Renal cortical epithelial cell (primary cell): ENCODE data around the gene CABP2. TPM values are rescaled to one million over a fixed set of nuclear protein-coding genes. Genes with fewer than 3 reads are reported as not detected.

Source experiments
- DNase-seq: peaks from one replicate; pipeline ENCODE4 v3.0.0-alpha.2; 2011; ENCODE audit warnings: low read depth
- total RNA-seq: library from RNA; depleted of rRNA; stranded (reverse); fragments of >200 nt; gene quantifications from 2 replicates; pipeline ENCODE4 v1.2.3, GENCODE V29; 2014

Gene CABP2
- total RNA-seq, 1 donor from 2014 or later: not detected

DNA sequence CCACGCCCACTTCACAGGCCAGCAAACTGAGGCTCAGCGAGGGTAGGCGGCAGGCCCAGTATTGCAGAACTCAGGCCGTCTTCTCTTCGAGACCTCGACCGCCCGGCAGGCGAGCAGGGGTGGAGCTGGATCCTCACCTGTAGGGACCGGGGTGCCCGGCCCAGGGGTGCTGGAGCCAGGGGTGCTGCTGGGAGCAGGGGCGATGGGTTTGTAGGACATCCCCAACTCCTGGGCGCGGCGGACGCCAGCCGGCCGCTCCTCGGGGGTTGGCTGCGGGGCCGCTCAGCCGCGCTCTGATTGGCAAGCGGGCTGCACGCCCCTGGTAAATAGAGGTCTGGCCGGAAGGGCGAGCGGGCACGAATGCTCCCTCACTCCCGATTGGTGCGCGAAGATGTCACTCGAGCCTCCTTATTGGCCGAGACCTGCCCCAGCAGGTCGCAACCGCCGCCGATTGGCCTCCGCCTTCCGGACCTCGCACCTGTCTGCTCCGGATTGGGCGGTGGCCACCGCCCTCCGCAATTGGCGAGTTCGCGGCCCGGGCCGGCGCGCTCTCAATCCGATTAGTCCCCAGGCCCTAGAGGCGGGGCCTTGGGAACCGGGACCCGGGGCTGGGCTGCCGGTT is 15.3 kb downstream of the CABP2 start, which contains the start of gene CDK2AP2:
TSS of gene CDK2AP2 (minus strand) at position 299 of the 622 bp plus-strand sequence. CDS start at position 219, 80 bp downstream.
- peak; percentile 96 for DNase-seq

DNA sequence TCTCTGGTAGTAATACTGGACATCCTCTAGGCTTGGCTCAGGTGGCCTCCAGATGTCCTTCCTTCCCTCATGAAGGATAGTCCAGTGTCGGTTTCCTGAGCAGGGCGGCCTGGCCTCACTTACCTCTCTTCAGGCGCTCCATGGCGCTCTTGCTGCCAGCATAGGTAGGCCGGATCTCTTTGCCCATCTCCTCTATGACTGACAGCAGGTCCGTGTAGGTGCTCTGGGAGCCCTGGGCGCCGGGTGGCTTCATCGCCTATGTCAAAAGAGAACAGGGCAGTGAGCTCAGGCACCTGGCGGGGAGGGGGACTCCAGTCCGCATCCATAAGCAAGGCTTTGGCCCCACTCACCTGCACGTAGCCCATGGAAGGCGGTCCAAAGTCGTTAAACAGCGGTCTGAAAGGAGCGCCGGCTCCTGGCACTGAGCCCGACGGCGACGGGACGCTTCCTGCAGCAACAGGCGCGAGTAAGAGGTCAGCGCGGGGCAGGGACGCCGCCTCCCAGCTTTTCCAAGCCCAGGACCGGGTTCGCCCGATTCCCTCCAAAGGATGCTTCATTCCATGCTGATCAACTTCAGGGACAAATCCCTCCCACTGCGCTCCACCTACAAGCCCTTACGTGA is 15.9 kb downstream of the CABP2 start:
- peak; percentile 61 for DNase-seq

- DNase-seq: no peak
Measured at GRCh38 chr11:67506426-67507051, 16.7 kb downstream of the CABP2 start.

GRCh38 chr11:67505605-67506396 is 17.4 kb downstream of the CABP2 start:
- DNase-seq: peak; percentile 98

- DNase-seq: peak; percentile 19
Measured at GRCh38 chr11:67504950-67505581, 18.2 kb downstream of the CABP2 start, which contains the start of gene PITPNM1. Gene PITPNM1, minus strand, starts transcription at chr11:67505363. Its CDS starts 1,183 bp downstream, at chr11:67504180.

- DNase-seq: no peak
Measured at GRCh38 chr11:67504005-67504949, 19.0 kb downstream of the CABP2 start.

- DNase-seq: no peak
Measured at GRCh38 chr11:67503119-67504004, 19.9 kb downstream of the CABP2 start.

DNA sequence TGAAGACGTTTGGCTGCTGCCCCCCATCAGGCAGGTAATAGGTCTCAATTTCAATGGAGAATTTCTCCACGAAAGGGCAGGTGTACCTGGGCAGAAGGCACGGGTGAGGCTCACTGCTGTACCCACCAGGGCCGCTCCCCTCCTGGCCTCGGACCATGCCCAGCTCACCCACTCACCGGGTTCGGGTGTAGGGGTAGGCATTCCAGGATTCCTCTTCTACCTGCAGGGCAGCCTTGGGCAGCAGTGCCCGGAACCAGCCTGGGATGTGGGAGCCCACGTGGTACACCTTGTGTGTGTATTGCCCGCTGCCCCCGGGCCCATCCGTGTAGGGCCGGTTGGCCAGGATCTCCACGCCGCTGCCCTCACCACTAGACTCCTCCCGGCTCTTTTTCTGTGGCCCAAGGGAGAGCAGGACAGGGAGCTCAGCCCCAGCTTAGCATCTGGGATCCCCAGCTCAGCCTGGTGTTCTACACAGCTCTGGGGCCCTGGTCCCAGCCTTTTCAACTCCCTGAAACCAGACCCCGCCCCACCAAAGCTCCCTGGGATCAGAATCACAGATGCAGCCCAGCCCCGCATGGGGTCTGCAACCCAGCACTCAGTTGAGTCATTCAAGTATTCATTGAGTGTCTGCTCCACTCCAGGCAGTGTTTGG is 20.8 kb downstream of the CABP2 start:
- no peak for DNase-seq

DNA sequence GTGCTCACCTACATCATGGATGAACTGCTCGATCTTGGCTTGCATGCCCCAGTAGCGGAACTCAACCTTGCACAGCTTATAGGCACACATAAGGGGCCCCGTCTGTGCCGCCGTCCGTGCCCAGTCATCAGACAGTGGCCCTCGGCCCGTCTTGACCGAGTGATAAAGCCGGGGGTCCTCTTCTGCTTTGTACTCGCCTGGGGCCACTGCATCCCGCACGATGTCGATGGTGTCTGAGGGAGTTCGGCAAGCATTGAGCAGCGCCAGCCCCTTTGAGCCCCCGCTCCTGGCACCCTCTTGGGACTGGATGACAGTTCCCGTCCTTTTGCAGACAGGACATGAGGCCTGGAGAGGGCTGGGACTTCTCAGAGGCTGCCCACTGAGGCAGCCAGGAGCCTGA is 21.4 kb downstream of the CABP2 start:
- DNase-seq: no peak

- DNase-seq: no peak
Measured at GRCh38 chr11:67500831-67501715, 22.2 kb downstream of the CABP2 start.

DNA sequence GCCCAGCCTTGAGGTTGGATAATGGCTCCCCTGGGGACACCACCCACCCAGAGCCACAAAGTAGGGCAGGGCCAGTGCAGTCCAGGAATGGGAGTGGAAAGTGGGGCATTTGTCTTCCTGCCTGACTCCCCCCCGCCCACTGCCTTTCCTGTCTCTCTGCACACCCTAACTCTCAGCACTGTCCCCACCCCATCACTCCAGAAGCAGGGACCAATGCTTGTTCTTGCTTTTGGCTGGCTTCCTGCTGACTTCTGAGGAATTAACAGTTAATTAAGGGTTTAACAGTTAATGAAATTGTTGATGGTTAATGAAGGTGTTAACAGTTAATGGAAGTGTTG is 22.8 kb downstream of the CABP2 start:
- DNase-seq: no peak

GRCh38 chr11:67499808-67500483 is 23.3 kb downstream of the CABP2 start:
- no peak for DNase-seq

DNA sequence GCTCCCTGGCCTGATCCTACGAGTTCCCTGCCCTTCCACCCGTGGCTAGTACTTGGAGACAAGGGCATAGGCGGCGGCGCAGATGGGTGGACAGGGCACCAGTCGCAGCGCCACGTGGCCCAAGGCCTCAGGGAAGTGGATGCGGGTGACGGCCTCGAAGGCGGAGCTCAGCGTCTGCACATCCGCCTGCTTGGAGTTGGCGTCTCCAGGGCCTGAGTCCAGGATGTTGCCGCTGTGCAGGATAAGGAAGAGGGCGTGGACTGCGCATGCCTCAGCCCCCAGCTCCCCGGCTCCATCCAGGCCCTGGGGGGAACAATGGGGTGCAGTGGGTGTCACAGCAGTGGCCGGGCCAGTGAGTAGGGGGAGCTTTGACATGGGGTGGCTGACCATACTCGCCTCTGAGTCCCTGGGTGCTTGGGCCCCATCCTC is 24.7 kb downstream of the CABP2 start:
- DNase-seq: no peak

DNA sequence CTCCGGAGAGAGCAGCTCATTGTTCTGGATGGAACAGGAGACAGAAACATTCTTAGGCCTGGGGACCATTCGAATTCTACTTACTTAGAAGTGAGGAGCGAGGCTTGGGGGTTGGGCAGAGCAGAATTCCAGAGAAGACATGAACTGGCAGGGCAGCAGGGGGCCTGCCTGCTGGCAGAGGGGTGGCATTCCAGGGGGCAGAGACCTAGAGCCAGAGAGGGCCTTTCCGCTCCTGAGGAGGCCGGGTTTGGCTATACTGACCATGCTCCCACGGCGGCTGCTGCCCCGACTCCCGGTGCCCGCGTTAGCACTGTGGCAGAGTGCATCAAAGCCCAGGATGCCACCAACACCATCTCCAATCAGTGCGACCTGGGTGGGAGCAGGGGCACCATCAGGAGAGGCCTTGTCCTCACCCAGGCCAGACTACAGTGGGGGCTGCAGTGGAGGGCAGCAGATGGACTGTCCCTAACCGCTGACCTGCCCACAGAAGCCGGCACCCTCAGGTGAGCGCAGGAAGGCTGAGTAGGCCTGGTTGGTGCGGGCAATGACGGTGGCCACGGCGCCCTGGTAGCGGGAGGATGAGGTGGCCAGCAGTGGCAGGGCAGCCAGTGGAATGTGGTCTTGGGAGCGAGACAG is 25.5 kb downstream of the CABP2 start:
- no peak for DNase-seq

DNA sequence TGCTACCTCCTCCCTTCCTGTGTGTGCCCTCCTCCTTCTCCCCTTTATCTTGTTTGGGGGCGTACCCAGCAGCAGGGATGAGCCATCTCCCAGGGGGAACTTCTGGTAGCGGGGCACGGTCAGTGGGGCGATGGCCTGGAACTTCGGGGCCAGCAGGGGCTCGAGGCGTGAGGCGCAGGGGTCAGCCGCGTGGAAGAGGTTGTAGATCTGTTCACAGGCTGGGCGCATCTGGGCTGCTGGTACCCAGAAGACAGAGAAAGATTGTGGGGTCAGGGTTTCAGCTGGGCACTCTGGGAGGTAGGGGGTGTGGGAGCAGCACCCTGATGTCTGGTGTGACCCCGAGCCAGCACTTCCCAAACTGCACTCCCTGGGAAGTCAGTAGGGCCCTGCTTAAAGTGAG is 27.1 kb downstream of the CABP2 start:
- DNase-seq: no peak

- DNase-seq: no peak
Measured at GRCh38 chr11:67495234-67496005, 27.8 kb downstream of the CABP2 start.
